GM21367 (cell line): ENCODE measurements around the gene SUCLA2.
"Not testable (repeated sequence)": the region's sequence is repeated elsewhere in the genome, so short reads cannot be mapped to it uniquely, and the experiment has no call there.

Experiments used
- ATAC-seq: cut with Tn5 transposase; IDR thresholded peaks from one replicate; pipeline ENCODE4 v1.9.1; 2021; ENCODE audit not compliant: unreplicated experiment

The SUCLA2 gene

DNA sequence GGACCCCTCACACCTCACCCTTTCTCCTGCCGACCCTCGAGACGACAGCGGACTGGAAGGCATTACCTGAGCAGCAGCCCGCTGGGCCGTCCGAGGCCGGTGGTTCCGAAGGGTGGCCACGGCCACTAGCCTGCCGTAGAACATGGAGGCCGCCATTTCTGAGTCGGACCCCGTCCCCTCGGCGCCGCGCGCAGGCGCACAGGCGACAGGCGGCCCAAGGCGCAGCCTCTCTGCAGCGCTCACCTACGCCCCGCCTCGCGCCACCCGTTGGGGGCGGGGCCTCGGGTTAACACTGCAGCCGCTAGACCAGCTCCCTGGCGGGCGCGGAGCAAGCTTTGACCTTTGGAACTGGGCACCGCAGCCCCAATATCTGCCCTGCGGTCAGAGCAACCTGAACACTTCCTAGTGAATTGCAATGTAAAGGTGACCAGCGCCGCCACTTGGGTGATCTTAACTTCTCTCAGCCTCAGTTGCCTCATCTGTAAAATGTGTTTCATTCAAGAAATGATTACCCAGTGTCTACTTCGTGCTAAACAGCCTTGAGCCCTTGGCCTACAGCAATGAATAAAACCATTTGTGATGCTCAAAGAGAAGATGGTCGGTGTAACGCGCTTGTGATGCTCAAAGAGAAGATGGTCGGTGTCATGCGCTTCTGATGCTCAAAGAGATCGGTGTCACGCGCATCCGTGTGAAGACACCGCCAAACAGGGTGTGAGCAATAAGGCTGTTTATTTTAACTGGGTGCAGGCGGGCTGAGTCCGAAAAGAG is at the start of gene SUCLA2:
SUCLA2 (minus strand) TSS at position 160 of the 768 bp plus-strand sequence; CDS start at position 156, 4 bp downstream.
- ATAC-seq = peak; percentile 99

DNA sequence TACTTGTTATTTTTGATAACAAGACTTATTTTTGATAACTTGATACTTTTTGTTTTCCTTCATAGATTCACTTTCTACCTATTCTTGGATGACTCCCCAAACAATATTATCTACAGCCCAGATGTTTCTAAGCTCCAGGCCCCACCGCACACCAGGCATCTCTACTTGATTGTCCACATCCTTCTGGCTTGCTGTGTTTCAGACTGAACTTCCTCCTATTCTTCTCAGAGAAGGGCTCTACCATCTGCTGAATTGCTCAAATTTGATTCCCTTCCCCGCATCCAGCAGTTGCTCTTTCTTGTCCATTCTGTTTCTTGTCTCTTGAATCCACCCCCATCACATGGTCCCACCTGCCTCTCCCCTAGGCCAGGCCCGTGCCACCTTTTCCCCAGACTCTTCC is 49.5 kb upstream of the SUCLA2 start:
- ATAC-seq = no peak

DNA sequence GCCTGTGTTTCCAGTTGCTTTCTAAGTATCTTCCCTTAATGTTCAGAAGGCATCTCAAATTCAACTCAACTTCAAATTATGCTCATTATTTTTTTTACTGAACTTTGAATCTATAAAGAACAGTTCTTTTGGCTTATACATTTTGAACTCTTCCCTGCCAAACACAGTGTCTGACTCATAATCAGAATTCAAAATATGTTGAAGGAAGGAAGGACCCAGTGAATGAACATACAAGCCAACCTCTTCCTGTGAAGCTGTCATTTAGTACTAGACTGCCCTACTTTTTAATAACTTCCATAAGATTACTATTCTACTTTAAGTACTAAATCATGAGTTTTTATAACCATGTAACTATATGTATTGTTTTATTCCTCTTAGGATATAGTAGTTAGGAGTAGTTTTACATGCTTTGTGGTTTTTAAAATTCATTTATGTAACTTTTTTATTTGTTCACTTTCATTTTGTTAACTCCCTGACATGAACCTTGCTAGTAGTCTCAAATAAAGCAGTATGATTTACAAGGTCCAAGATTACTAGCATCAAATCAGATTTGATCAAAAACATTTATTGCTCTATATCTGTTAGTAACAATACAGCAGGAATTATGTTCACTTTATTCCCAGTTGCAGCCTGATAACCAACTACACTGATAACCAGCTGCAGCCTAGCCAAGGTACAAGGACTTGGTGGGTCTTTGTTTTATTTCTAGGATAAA is 42.9 kb upstream of the SUCLA2 start:
- no peak for ATAC-seq

DNA sequence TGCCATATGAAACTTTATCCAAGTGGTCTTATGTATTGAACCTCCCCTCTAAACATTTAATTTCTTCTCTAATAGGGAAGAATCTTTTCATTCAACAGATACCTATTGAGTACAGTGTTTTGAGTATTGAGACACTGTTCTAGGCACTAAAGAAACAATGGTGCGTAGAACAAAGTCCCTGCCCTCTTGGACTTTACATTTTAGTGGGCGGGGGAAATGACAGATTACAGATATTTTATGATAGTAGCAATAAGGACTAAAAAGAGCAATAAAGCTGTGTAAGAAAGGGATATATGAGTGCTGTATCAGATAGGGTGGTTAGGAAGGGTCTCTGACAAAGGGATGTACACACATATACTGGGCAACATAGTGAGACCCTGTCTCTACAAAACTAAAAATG is 41.8 kb upstream of the SUCLA2 start:
- ATAC-seq = no peak

GRCh38 chr13:48040896-48041295 is 39.8 kb upstream of the SUCLA2 start:
- no peak for ATAC-seq

- no peak for ATAC-seq
Observed at GRCh38 chr13:48040049-48040448, 39.0 kb upstream of the SUCLA2 start.

DNA sequence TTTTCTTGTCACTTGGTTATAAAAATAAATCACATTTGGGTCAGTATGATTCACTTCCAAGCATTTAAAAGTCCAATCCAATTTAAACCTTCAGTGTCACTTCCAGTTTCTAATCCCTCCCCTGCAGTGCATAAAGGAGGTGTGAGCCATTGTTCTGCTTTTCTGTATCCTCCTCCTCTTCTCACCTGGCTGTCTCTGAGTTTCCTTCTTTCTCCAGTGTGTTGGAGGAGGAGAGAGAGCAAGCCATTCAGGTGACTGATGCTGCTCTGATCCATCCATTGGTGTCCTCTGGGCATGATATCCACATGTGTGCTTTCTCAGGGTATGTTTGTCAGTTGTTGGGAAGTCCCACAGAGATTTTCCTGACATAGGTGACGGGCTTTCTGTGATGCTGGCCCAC is 37.7 kb upstream of the SUCLA2 start:
- no peak for ATAC-seq

GRCh38 chr13:48037346-48038173 is 36.5 kb upstream of the SUCLA2 start, which contains the start of gene NUDT15:
TSS of gene NUDT15 (plus strand) at chr13:48037726. CDS start at chr13:48037747, 21 bp downstream.
- peak; percentile 90 for ATAC-seq

- ATAC-seq = no peak
Observed at GRCh38 chr13:48029859-48030258, 28.8 kb upstream of the SUCLA2 start.

GRCh38 chr13:48028066-48028465 is 27.0 kb upstream of the SUCLA2 start:
- no peak for ATAC-seq

DNA sequence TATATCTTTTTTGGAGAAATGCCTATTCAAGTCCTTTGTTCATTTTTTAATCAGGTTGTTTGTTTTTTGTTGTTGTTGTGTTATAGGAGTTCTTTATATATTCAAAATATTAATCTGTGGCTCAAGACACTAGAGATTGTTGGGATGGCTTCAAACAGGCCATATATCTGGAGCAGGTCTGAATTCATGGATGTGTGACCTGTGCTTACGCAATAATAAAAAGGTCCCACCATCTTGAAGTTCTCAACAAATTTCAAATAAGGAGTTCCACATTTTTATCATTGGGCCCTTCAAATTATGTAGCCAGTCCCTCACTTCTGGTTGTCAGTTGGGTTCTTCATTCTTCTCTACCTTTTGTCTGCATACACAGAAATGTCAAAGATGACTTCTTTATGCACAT is 18.7 kb upstream of the SUCLA2 start:
- no peak for ATAC-seq

DNA sequence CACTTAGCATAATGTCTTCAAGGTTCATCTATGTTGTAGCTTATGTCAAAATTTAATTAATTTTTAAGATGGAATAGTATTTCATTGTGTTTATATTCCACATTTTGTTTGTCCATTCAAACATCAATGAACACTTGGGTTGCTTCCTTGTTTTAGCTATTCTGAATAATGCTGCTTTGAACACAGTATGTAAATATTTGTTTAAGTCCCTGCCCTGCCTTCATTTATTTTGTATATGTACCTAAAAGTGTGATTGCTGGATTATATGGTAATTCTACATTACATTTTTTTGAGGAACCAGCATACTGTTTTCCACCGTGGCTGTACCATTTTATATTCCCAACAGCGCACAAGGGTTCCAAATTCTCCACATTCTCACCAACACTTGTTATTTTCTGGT is 17.6 kb upstream of the SUCLA2 start:
- ATAC-seq = no peak

- ATAC-seq = no peak
Observed at GRCh38 chr13:48014359-48014758, 13.3 kb upstream of the SUCLA2 start.

DNA sequence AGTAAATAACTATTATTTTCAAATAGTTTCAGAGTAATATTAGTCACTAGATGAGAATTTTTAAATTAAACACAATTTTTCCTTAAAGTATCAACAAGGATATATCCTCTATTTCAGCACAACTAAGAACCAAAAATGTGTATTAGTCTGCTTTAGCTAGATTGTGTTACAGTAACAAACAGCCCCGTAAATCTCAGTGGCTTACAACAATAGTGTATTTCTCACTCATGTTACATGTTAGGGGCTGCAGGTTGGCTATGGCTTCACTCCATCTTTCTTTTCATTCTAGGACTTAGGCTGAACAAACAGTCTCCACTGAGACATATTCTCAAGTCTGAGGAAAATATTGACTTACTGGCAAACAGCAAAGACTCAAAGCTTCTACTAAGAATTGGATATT is 11.6 kb upstream of the SUCLA2 start:
- no peak for ATAC-seq

DNA sequence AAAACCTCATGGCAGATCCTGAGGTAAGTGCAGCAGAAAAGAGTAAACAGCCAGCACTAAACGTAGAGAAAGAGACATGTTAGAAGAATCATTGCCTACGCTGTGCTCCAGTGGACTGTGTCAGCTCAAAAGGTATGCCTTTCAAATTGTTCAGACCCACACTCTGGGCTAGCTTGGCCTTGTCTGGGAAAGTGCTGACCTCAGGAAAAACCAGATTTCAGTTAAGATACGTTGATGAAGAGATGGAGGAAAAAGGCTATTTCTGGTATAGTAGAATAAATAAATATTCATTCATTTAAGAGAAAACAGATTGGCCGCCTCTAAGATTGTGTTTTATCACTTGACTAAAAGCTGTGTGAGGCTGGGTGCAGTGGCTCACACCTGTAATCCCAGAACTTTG is 9.6 kb upstream of the SUCLA2 start:
- ATAC-seq = no peak

- no peak for ATAC-seq
Observed at GRCh38 chr13:48009284-48009683, 8.2 kb upstream of the SUCLA2 start.

- ATAC-seq = no peak
Observed at GRCh38 chr13:48006396-48006795, 5.3 kb upstream of the SUCLA2 start.

- no peak for ATAC-seq
Observed at GRCh38 chr13:48004201-48004600, 3.1 kb upstream of the SUCLA2 start.

DNA sequence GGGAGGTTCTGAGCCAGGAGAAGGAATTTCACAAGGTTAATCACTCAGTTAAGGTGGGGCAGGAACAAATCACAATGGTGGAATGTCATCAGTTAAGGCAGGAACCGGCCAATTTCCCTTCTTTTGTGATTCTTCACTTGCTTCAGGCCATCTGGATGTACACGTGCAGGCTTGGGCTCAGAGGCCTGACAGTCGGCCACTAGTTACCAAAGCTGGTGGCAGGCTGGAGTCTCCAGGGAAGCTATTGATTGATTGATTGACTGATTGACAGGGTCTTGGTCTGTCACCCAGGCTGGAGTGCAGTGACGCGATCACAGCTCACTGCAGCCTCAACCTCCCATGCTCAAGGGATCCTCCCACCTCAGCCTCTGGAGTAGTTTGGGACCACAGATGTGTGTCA is 926 bp upstream of the SUCLA2 start:
- not testable (repeated sequence) for ATAC-seq

DNA sequence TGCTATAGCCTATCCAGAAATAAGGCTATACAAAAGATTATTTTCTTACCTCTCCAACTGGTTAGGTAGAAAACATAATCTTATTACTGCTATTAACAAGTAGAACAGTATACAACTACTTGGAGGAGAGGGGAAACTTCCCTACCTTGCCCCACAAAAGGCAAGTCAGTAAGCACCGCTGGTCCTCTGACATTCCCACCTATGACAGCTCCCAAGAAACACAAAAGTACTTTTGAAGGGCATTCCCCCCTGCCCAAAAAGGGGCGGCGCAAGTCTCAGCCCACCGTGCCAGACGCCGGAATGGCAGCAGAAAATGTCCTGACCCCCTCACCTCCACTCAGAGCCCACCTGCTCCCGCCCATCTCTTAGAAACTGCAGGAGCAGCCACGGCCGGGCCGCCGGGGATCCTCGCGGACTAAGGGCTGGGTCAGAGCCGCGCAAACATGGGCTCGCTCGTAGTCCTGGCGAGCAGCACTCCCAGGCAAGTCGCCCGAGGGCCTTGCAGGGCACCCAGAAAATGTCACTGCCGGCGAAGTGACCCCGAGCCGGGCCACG is 437 bp downstream of the SUCLA2 start:
- peak; percentile 27 for ATAC-seq

- ATAC-seq = no peak
Observed at GRCh38 chr13:47999973-48000372, 1.1 kb downstream of the SUCLA2 start.
